Esophagus muscularis mucosa (tissue), 4 donors: ENCODE measurements around the gene TUBA4A. TPM values are rescaled to one million over a fixed set of nuclear protein-coding genes. Genes with fewer than 3 reads are reported as not detected.
"Not testable (repeated sequence)": the region's sequence is repeated elsewhere in the genome, so short reads cannot be mapped to it uniquely, and the experiment has no call there.

Source experiments
- DNase-seq: peaks from one replicate; pipeline ENCODE4 v3.0.0-alpha.2; 2017; ENCODE audit errors: extremely low spot score
- H3K27ac ChIP-seq, 4 donors: fragments of 200-600 bp; sonication (generic); replicated peaks in 1 of 4; 1 replicate in 3 of 4; 2 replicates in 1 of 4; pipeline ENCODE4 v1.5.1; 2016 to 2019; ENCODE audit warnings: mild to moderate bottlenecking in 1 of 4
- H3K27me3 ChIP-seq, 4 donors: fragments of 200-600 bp; sonication (generic); one replicate each; pipeline versions ENCODE4 v1.5.1 to v1.6.0; 2016 to 2019
- H3K36me3 ChIP-seq, 4 donors: fragments of 200-600 bp; sonication (generic); one replicate each; pipeline ENCODE4 v1.5.1; 2016 to 2019
- H3K4me1 ChIP-seq, 4 donors: fragments of 200-600 bp; sonication (generic); one replicate each; pipeline ENCODE4 v1.5.1; 2016 to 2019
- H3K4me3 ChIP-seq, 4 donors: fragments of 200-600 bp; sonication (generic); 1 replicate in 2 of 4; 2 replicates in 2 of 4; pipeline ENCODE4 v1.5.1; 2016 to 2019; ENCODE audit warnings: mild to moderate bottlenecking in 4 of 4, moderate library complexity in 1 of 4
- H3K9me3 ChIP-seq, 4 donors: fragments of 200-600 bp; sonication (generic); 1 replicate in 3 of 4; 2 replicates in 1 of 4; pipeline ENCODE4 v1.5.1; 2016 to 2019
- EP300 ChIP-seq: sonication (generic); formaldehyde crosslinking; IDR thresholded peaks from one replicate; pipeline ENCODE4 v1.6.1; 2017; ENCODE audit warnings: antibody characterized with exemption
- POLR2A ChIP-seq: fragments of 450-650 bp; IDR thresholded peaks from one replicate; pipeline ENCODE4 v1.6.1; 2017; ENCODE audit warnings: antibody characterized with exemption, moderate library complexity, mild to moderate bottlenecking, low read depth
- POLR2AphosphoS5 ChIP-seq, 2 donors: sonication (generic); formaldehyde crosslinking; IDR thresholded peaks; one replicate each; pipeline ENCODE4 v1.6.1; 2017; ENCODE audit warnings: antibody characterized with exemption in 2 of 2
- WGBS: methylation state at CpG from one replicate; pipeline ENCODE4 v1.1.5; 2018; 5-methylcytosine and 5-hydroxymethylcytosine counted together
- intact Hi-C: fragments of 100-400 bp; cut with DNase I; formaldehyde crosslinking; loops from one replicate; pipeline ENCODE4 v1.15.1; 2023
- total RNA-seq, 4 donors: library from RNA; depleted of rRNA; stranded (reverse); fragments of >200 nt; gene quantifications; one replicate each; pipeline versions ENCODE4 v1.1.0 to v1.2.1, GENCODE V29; 2016
- TF ChIP-seq, protein P1 (sequence below), 3 experiments: fragments of 200-600 bp in 2 of 3; fragments of 450-650 bp in 1 of 3; sonication (generic) in 2 of 3; IDR thresholded peaks; one replicate each; pipeline ENCODE4 v1.5.1; 2017 to 2019; ENCODE audit warnings: antibody characterized with exemption in 3 of 3, mild to moderate bottlenecking in 2 of 3, moderate library complexity in 1 of 3

The TUBA4A gene
- total RNA-seq, 4 donors from 2014 or later, result 44.2 to 132 (median 74.4) TPM

- TF ChIP-seq POLR2AphosphoS5 (IDR thresholded peaks at IDR 0.05), result no peak
- TF ChIP-seq EP300, result no peak
- no peak for TF ChIP-seq POLR2A
- TF ChIP-seq, protein P1, sequence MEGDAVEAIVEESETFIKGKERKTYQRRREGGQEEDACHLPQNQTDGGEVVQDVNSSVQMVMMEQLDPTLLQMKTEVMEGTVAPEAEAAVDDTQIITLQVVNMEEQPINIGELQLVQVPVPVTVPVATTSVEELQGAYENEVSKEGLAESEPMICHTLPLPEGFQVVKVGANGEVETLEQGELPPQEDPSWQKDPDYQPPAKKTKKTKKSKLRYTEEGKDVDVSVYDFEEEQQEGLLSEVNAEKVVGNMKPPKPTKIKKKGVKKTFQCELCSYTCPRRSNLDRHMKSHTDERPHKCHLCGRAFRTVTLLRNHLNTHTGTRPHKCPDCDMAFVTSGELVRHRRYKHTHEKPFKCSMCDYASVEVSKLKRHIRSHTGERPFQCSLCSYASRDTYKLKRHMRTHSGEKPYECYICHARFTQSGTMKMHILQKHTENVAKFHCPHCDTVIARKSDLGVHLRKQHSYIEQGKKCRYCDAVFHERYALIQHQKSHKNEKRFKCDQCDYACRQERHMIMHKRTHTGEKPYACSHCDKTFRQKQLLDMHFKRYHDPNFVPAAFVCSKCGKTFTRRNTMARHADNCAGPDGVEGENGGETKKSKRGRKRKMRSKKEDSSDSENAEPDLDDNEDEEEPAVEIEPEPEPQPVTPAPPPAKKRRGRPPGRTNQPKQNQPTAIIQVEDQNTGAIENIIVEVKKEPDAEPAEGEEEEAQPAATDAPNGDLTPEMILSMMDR (IDR thresholded peaks at IDR 0.05), result no peak
- no peak overlapping the region for H3K4me3 ChIP-seq
- intact Hi-C loops, result loop anchor here (5.0 kb wide), 1 partner anchor 41 kb away; no protein-coding TSS in a partner anchor
- H3K27ac ChIP-seq, result no peak overlapping the region
- H3K36me3 ChIP-seq, result no peaks in the 10 kb centered on the region
- 60% methylated on average over 5 of the region's 5 CpGs for WGBS
- H3K4me1 ChIP-seq, result no peaks in the 10 kb centered on the region
- peaks cover 0 to 30% (median 0%) of the 10 kb centered on the region in 4 donors for H3K27me3 ChIP-seq
- H3K9me3 ChIP-seq, result no peaks in the 10 kb centered on the region
- DNase-seq, result no peak
Observed at GRCh38 chr2:219261024-219261855, 7.5 kb upstream of the TUBA4A start.

- H3K36me3 ChIP-seq, H3K4me3 ChIP-seq, H3K27ac ChIP-seq, intact Hi-C loops, H3K9me3 ChIP-seq, DNase-seq: not testable (repeated sequence)
- peaks cover 0 to 30% (median 0%) of the 10 kb centered on the region in 4 donors for H3K27me3 ChIP-seq
- H3K4me1 ChIP-seq, result peaks cover 5 to 13% (median 11%) of the 10 kb centered on the region in 4 donors
- 89% methylated on average over 10 of the region's 10 CpGs for WGBS
Observed at GRCh38 chr2:219258942-219259341, 5.2 kb upstream of the TUBA4A start.

DNA sequence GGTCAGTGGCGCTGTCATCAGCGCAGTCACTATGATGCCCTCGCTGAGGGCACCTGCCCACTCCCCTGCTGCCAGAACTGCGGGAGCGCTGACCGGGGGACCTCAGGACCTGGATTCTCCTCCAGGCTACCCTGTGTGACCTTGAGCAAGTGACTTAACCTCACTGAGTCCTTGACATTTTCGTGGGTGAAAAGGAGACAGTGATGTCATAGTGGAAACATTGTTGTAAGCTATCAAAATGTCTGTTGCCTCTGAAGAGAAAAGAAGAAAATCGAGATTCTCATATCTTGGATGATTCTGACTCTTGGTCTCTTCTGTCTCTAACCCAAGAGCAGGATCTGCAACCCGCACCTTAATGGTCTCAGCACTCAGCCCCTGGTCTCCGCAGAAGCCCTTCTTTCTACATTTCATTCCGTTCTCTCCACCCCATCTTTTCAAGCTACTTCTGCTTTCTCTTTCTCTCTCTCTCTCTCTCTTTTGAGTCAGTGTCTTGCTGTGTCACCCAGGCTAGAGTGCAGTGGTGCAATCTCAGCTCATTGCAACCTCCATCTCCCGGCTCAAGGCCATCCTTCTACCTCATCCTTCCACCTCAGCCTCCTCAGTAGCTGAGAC lies 978 bp upstream of the TUBA4A start:
- peak overlapping the region; percentile 65 to 81 (median 76) for H3K4me3 ChIP-seq
- 42% methylated on average over 6 of the region's 12 CpGs for WGBS
- no peak for TF ChIP-seq POLR2AphosphoS5 (IDR thresholded peaks at IDR 0.05)
- TF ChIP-seq EP300, result no peak
- peaks cover 35 to 55% (median 51%) of the 10 kb centered on the region in 4 donors for H3K4me1 ChIP-seq
- peaks cover 0 to 10% (median 0%) of the 10 kb centered on the region in 4 donors for H3K27me3 ChIP-seq
- intact Hi-C loops, result no loop called here
- no peak for DNase-seq
- no peaks in the 10 kb centered on the region for H3K9me3 ChIP-seq
- H3K36me3 ChIP-seq, result peaks cover 7 to 17% (median 16%) of the 10 kb centered on the region in 4 donors
- H3K27ac ChIP-seq, result peak overlapping the region; percentile 83 to 89 (median 85)

GRCh38 chr2:219252900-219253752 lies 592 bp downstream of the TUBA4A start, which contains the start of gene TUBA4B:
Gene TUBA4B (plus strand): TSS chr2:219253243. CDS start chr2:219253408, 165 bp downstream.
- Histone ChIP-seq H3K27ac (peak within 1 kb of the TSS; percentile 83 to 89 (median 85)), H3K9me3 (no peaks in the 10 kb centered on the region), H3K27me3 (peaks cover 0 to 5% (median 0%) of the 10 kb centered on the region in 4 donors), H3K36me3 (peaks cover 7 to 29% (median 24%) of the 10 kb centered on the region in 4 donors), H3K4me3 (peak within 1 kb of the TSS; percentile 65 to 81 (median 76)), H3K4me1 (peaks cover 44 to 71% (median 64%) of the 10 kb centered on the region in 4 donors)
- intact Hi-C loops, result no loop called here
- no peak for DNase-seq
- 4% methylated on average over 39 of the region's 49 CpGs for WGBS
- TF ChIP-seq POLR2A (peak; percentile 21), EP300 (no peak)

DNA sequence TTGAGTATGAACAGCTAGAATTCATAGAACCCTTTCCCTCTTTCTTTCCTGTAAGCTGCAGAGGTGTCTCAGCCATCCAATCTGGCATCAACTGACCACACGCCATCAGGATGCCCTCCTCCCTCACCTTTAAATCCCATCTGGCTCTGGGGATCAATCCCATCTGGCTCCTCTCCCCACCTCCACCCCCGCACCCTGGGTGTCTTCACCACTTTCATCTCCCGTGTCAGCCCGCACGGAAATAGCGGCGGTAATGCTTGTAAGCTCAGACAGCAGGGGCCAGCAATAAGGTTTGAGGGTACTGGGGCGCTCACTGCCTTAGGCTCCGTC lies 1.2 kb downstream of the TUBA4A start:
- Histone ChIP-seq H3K27me3 (no peaks in the 10 kb centered on the region), H3K4me3 (peak overlapping the region; percentile 65 to 81 (median 76)), H3K27ac (peak overlapping the region; percentile 83 to 89 (median 85)), H3K4me1 (peaks cover 45 to 77% (median 67%) of the 10 kb centered on the region in 4 donors), H3K9me3 (no peaks in the 10 kb centered on the region), H3K36me3 (peaks cover 7 to 35% (median 30%) of the 10 kb centered on the region in 4 donors)
- intact Hi-C loops, result no loop called here
- DNase-seq, result no peak
- 12% methylated on average over 9 of the region's 9 CpGs for WGBS
- no peak for TF ChIP-seq POLR2AphosphoS5 (IDR thresholded peaks at IDR 0.05)
- TF ChIP-seq EP300, result no peak
- TF ChIP-seq, protein P1 (IDR thresholded peaks at IDR 0.05), result no peak
- no peak for TF ChIP-seq POLR2A
